ENCODE results near the gene SDHB. TPM values are rescaled to one million over a fixed set of nuclear protein-coding genes. Genes with fewer than 3 reads are reported as not detected.

Gene SDHB
- total RNA-seq, 2 experiments from 2014 or later: 105 to 106 TPM

DNA sequence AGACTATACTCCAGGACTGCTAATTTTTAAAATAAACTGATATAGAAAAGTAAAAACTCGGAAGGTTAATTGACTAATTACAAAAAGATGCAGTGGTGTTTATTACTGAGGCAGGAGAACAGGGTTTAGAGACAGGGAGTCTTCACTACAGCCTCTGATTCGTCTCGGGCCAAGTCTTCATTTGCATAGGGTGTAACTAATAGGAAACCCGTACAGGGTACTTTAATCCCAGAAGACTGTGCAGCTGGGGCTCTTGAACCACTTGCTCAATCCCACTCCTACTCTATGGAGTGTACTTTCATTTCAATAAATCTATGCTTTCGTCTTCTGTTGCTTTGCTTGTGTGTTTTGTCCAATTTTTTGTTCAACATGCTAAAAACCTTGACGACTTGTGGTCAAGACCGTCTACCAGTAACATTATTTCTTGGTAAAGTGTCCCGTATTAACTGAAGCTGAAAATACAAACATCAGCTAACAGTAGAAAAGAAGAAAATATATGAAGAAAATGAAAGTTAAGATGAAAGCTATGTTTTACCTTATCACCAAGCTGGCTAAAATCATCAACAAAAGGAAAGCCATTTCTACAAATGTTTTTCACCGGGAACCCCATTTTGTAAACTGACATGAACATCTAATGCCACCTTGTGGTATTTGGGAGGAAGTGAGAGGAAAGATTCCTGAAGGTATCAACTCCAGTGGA, 8.0 kb downstream of the SDHB start:
- Histone ChIP-seq H3K9me3 (ENCODE audit: low read length) (no peaks in the 10 kb centered on the region), H3K79me2 (ENCODE audit: insufficient read depth, low read depth, low read length) (peaks cover 34% of the 10 kb centered on the region), H3K36me3 (ENCODE audit: insufficient read depth, low read length) (peaks cover 74% of the 10 kb centered on the region), H3K27ac (ENCODE audit: low read depth, low read length, poor library complexity, severe bottlenecking) (no peak overlapping the region), H4K20me1 (ENCODE audit: insufficient read depth, low read length) (no peaks in the 10 kb centered on the region; the same call in 1 of the 2 replicates), H2AFZ (ENCODE audit: low read length) (no peak overlapping the region), H3K4me3 (ENCODE audit: low read depth, low read length, poor library complexity, severe bottlenecking) (peak overlapping the region; percentile 10), H3K4me2 (ENCODE audit: low read length) (peak overlapping the region; percentile 49), H3K4me1 (ENCODE audit: insufficient read depth, low read length, poor library complexity, severe bottlenecking) (peaks cover 6% of the 10 kb centered on the region), H3K9me2 (ENCODE audit: insufficient read depth, low read length) (no peaks in the 10 kb centered on the region)
- peak; percentile 64 for DNase-seq (ENCODE audit: low spot score)
- ChIA-PET POLR2A (interaction anchor here (0.5 to 0.9 kb wide), 2 partner anchors 85 to 1139 kb away, joined by 4 read pairs; no protein-coding TSS in a partner anchor), CTCF (ENCODE audit: unreplicated experiment) (no interaction called here)
- intact Hi-C loops (cut with micrococcal nuclease; ENCODE audit: unreplicated experiment): loop anchor here (2.0 to 5.0 kb wide), 2 partner anchors 95 to 133 kb away; no protein-coding TSS in a partner anchor
- TF ChIP-seq EZH2phosphoT487 (IDR thresholded peaks at IDR 0.05; ENCODE audit: borderline replicate concordance, low read depth, low read length) (no peak), CTCF (conservative IDR thresholded peaks at IDR 0.05; ENCODE audit: low read length) (peak; percentile 90)
- BruUV-seq (replicated peaks): no TSS peak

GRCh38 chr1:17045150-17045549, 8.7 kb downstream of the SDHB start:
- TF ChIP-seq CTCF (conservative IDR thresholded peaks at IDR 0.05; ENCODE audit: low read length) (no peak), EZH2phosphoT487 (IDR thresholded peaks at IDR 0.05; ENCODE audit: borderline replicate concordance, low read depth, low read length) (no peak)
- H3K4me1 ChIP-seq (ENCODE audit: insufficient read depth, low read length, poor library complexity, severe bottlenecking): peaks cover 6% of the 10 kb centered on the region
- no peak overlapping the region for H3K27ac ChIP-seq (ENCODE audit: low read depth, low read length, poor library complexity, severe bottlenecking)
- peaks cover 74% of the 10 kb centered on the region for H3K36me3 ChIP-seq (ENCODE audit: insufficient read depth, low read length)
- H3K9me3 ChIP-seq (ENCODE audit: low read length): no peaks in the 10 kb centered on the region
- H3K4me2 ChIP-seq (ENCODE audit: low read length): no peak overlapping the region
- BruUV-seq (replicated peaks): no TSS peak
- CTCF ChIA-PET (ENCODE audit: unreplicated experiment): no interaction called here
- intact Hi-C loops (cut with micrococcal nuclease; ENCODE audit: unreplicated experiment): loop anchor here (5.0 kb wide), 1 partner anchor 133 kb away; no protein-coding TSS in a partner anchor
- POLR2A ChIA-PET: interaction anchor here (0.5 kb wide), 2 partner anchors 1139 to 1322 kb away, joined by 4 read pairs; no protein-coding TSS in a partner anchor
- no peaks in the 10 kb centered on the region for H3K9me2 ChIP-seq (ENCODE audit: insufficient read depth, low read length)
- H2AFZ ChIP-seq (ENCODE audit: low read length): no peak overlapping the region
- DNase-seq (ENCODE audit: low spot score): no peak
- no peak overlapping the region for H3K4me3 ChIP-seq (ENCODE audit: low read depth, low read length, poor library complexity, severe bottlenecking)
- no peaks in the 10 kb centered on the region; the same call in 1 of the 2 replicates for H4K20me1 ChIP-seq (ENCODE audit: insufficient read depth, low read length)
- H3K79me2 ChIP-seq (ENCODE audit: insufficient read depth, low read depth, low read length): peaks cover 29% of the 10 kb centered on the region

GRCh38 chr1:17043676-17044075, 10.2 kb downstream of the SDHB start:
- Histone ChIP-seq H3K36me3 (ENCODE audit: insufficient read depth, low read length) (peaks cover 76% of the 10 kb centered on the region), H4K20me1 (ENCODE audit: insufficient read depth, low read length) (no peaks in the 10 kb centered on the region; the same call in 1 of the 2 replicates), H3K27ac (ENCODE audit: low read depth, low read length, poor library complexity, severe bottlenecking) (no peak overlapping the region), H3K4me2 (ENCODE audit: low read length) (no peak overlapping the region), H2AFZ (ENCODE audit: low read length) (no peak overlapping the region), H3K79me2 (ENCODE audit: insufficient read depth, low read depth, low read length) (peaks cover 21% of the 10 kb centered on the region), H3K9me2 (ENCODE audit: insufficient read depth, low read length) (no peaks in the 10 kb centered on the region), H3K9me3 (ENCODE audit: low read length) (no peaks in the 10 kb centered on the region), H3K4me1 (ENCODE audit: insufficient read depth, low read length, poor library complexity, severe bottlenecking) (peaks cover 6% of the 10 kb centered on the region), H3K4me3 (ENCODE audit: low read depth, low read length, poor library complexity, severe bottlenecking) (no peak overlapping the region)
- ChIA-PET POLR2A (no interaction called here), CTCF (ENCODE audit: unreplicated experiment) (no interaction called here)
- TF ChIP-seq EZH2phosphoT487 (IDR thresholded peaks at IDR 0.05; ENCODE audit: borderline replicate concordance, low read depth, low read length) (no peak), CTCF (conservative IDR thresholded peaks at IDR 0.05; ENCODE audit: low read length) (no peak)
- DNase-seq (ENCODE audit: low spot score): no peak
- BruUV-seq (replicated peaks): no TSS peak
- intact Hi-C loops (cut with micrococcal nuclease; ENCODE audit: unreplicated experiment): no loop called here
